GM06990 (cell line): ENCODE measurements around the gene CNST.

Source experiments
- DNase-seq: peaks from one replicate; pipeline ENCODE4 v3.0.0-alpha.2; 2011; ENCODE audit not compliant: insufficient read length; ENCODE audit errors: extremely low read depth
- H3K27me3 ChIP-seq: replicated peaks from 2 replicates; pipeline ENCODE4 v1.6.0; 2011; ENCODE audit warnings: low read length; ENCODE audit not compliant: control insufficient read depth, insufficient read depth
- H3K36me3 ChIP-seq: 2 replicates; pipeline ENCODE4 v1.5.1; 2011; ENCODE audit warnings: low read length; ENCODE audit not compliant: control insufficient read depth, insufficient read depth
- H3K4me3 ChIP-seq: replicated peaks from 2 replicates; pipeline ENCODE4 v1.5.1; 2011; ENCODE audit warnings: low read depth, mild to moderate bottlenecking, control low read depth, low read length
- TF ChIP-seq, protein P1 (sequence below): IDR thresholded peaks from 2 replicates; pipeline ENCODE4 v1.5.1; 2011; ENCODE audit warnings: low read length, control low read depth, mild to moderate bottlenecking, inconsistent platforms; ENCODE audit not compliant: insufficient read depth, poor library complexity, severe bottlenecking

CNST gene

GRCh38 chr1:246641394-246641793 lies 75.1 kb downstream of the CNST start:
- H3K36me3 ChIP-seq = peaks cover 5% of the 10 kb centered on the region
- no peaks in the 10 kb centered on the region for H3K27me3 ChIP-seq
- H3K4me3 ChIP-seq = no peak overlapping the region
- DNase-seq = no peak
- TF ChIP-seq, protein P1, sequence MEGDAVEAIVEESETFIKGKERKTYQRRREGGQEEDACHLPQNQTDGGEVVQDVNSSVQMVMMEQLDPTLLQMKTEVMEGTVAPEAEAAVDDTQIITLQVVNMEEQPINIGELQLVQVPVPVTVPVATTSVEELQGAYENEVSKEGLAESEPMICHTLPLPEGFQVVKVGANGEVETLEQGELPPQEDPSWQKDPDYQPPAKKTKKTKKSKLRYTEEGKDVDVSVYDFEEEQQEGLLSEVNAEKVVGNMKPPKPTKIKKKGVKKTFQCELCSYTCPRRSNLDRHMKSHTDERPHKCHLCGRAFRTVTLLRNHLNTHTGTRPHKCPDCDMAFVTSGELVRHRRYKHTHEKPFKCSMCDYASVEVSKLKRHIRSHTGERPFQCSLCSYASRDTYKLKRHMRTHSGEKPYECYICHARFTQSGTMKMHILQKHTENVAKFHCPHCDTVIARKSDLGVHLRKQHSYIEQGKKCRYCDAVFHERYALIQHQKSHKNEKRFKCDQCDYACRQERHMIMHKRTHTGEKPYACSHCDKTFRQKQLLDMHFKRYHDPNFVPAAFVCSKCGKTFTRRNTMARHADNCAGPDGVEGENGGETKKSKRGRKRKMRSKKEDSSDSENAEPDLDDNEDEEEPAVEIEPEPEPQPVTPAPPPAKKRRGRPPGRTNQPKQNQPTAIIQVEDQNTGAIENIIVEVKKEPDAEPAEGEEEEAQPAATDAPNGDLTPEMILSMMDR = no peak

GRCh38 chr1:246642719-246643118 lies 76.5 kb downstream of the CNST start:
- Histone ChIP-seq H3K4me3 (no peak overlapping the region), H3K36me3 (peaks cover 11% of the 10 kb centered on the region), H3K27me3 (no peaks in the 10 kb centered on the region)
- DNase-seq = no peak
- TF ChIP-seq, protein P1 = no peak

DNA sequence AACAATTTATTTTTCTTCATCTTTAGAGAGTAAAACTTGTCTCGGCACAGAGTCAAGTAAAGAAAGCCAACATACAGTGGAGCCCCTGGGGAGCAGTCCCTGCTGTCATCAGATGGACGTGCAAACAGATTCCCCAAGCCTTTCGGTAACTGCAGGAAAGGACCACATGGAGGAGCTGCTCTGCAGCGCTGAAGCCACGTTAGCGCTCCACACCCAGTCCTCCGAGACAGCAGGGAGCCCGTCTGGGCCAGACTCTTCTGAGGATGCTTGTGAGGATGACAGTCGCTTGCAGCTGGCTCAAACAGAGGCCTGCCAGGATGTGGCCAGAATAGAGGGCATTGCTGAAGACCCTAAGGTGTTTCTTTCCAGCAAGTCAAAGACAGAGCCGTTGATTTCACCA lies 80.9 kb downstream of the CNST start:
- Histone ChIP-seq H3K36me3 (peaks cover 10% of the 10 kb centered on the region), H3K4me3 (no peak overlapping the region), H3K27me3 (no peaks in the 10 kb centered on the region)
- TF ChIP-seq, protein P1 = no peak
- no peak for DNase-seq

DNA sequence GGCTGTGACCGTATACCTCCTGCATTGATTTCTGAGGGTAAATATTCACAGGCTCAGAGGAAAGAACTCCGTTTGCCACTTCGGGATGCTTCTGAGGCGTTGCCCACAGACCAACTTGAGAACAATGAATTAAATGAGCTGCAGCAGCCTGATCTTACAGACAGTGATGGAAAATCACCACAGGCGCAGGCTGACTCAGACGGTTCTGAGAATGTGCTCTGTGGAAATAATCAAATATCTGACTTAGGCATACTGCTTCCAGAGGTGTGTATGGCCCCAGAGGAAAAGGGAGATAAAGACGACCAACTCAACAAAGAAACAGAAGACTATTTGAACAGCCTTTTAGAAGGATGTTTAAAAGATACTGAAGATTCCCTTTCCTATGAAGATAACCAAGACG lies 81.3 kb downstream of the CNST start:
- no peak for DNase-seq
- Histone ChIP-seq H3K4me3 (no peak overlapping the region), H3K36me3 (peaks cover 10% of the 10 kb centered on the region), H3K27me3 (no peaks in the 10 kb centered on the region)
- TF ChIP-seq, protein P1 = no peak

DNA sequence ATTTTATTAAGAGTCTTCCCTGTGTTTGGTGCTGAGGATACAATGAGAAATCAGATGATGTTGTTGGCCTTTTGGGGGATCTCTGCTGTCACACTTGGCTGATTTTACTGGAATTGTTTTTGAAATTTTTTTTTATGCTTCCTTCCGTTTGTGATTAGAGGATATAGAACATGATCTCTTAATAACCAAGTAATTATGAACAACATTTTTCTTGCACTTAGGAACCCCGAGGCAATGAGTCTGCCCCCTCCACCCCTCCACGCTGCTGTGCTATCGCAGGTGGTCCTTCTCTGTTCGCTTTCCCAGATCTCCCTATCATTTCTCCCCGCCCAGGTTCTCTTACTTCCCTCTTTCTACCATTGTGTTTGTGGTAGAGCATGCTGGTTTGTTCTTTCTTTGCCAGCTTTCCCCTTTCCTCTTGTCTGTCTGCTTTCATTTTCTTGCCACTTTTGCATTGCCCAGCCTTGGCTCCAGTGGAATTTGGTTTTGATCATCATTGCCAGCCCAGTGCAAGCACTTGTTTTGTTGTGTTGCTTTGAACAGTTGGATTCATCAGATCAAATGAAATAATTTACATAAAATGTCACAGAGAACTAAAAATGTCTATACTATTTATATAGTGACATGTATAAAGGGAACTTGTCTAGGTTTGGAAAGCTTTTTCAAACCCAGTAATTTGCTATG lies 84.9 kb downstream of the CNST start:
- TF ChIP-seq, protein P1 = no peak
- DNase-seq = no peak
- H3K27me3 ChIP-seq = no peaks in the 10 kb centered on the region
- no peak overlapping the region for H3K4me3 ChIP-seq
- H3K36me3 ChIP-seq = peaks cover 12% of the 10 kb centered on the region

DNA sequence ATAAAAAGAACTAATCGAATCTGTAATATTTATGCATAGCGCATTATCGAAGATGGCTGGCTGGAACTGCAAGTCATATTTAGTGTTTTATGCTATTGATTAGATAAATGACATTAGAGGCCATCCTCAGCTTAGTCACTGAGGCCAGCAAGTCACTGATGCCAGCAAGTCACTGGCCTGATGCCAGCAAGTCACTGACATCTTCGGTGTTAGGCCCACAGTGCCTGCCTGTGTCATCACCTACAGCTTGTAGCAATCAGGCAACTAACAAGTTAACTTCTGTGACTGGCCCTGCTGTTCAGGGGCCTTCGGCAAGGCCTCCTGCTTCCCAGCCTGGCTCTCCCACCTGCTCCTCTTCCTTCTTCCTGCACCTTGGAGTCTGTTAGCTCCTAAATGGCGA lies 92.3 kb downstream of the CNST start:
- DNase-seq = no peak
- peaks cover 10% of the 10 kb centered on the region for H3K36me3 ChIP-seq
- TF ChIP-seq, protein P1 = no peak
- no peak overlapping the region for H3K4me3 ChIP-seq
- H3K27me3 ChIP-seq = no peaks in the 10 kb centered on the region
